SK-N-SH (cell line): ENCODE data around the gene CCDC107. TPM values are rescaled to one million over a fixed set of nuclear protein-coding genes. Genes with fewer than 3 reads are reported as not detected.

Source experiments
- CTCF ChIA-PET: fragments of 300-600, 350-600 bp; formaldehyde crosslinking; extraction: SDS; loops from one replicate; lab custom pipeline; 2021; lab: Yijun Ruan, JAX
- POLR2A ChIA-PET: fragments of 350-600 bp; sonication (Branson Sonifier 250); formaldehyde crosslinking; extraction: SDS; loops from one replicate; lab custom pipeline; 2020; ENCODE audit warnings: antibody characterized with exemption, inconsistent platforms; lab: Yijun Ruan, JAX
- DNase-seq: peaks from one replicate; pipeline ENCODE4 v3.0.0; 2012
- H2AFZ ChIP-seq: fragments of 200-600 bp; sonication (generic); 2 replicates; pipeline ENCODE4 v1.8.1; 2016; ENCODE audit warnings: antibody characterized with exemption, mild to moderate bottlenecking, low read depth
- H3F3A ChIP-seq: fragments of 200-600 bp; sonication (generic); replicated peaks from 2 replicates; pipeline ENCODE3; 2016; ENCODE audit warnings: antibody characterized with exemption, mild to moderate bottlenecking; ENCODE audit not compliant: insufficient read depth
- H3K27ac ChIP-seq, 2 experiments: fragments of 200-500 bp in 1 of 2; fragments of 200-600 bp in 1 of 2; sonication (Bioruptor generic) in 1 of 2; sonication (generic), shearing (Covaris generic) in 1 of 2; 2 replicates each; pipeline versions ENCODE4 v1.5.1 to v1.6.1; 2014 to 2016; ENCODE audit warnings: low read depth in 2 of 2, inconsistent platforms in 1 of 2, low read length in 1 of 2, mild to moderate bottlenecking in 1 of 2, mixed read lengths in 1 of 2
- H3K27me3 ChIP-seq: fragments of 200-600 bp; sonication (generic), shearing (Covaris generic); 2 replicates; pipeline ENCODE4 v1.6.1; 2016; ENCODE audit warnings: mixed run types; ENCODE audit not compliant: insufficient read depth
- H3K36me3 ChIP-seq, 2 experiments: fragments of 200-500 bp in 1 of 2; fragments of 200-600 bp in 1 of 2; sonication (Bioruptor generic) in 1 of 2; sonication (generic) in 1 of 2; replicated peaks in 1 of 2; 2 replicates each; pipeline versions ENCODE3 to v1.5.1; 2014 to 2016; ENCODE audit warnings: low read length in 1 of 2, mild to moderate bottlenecking in 1 of 2; ENCODE audit not compliant: insufficient read depth in 2 of 2, control insufficient read depth in 1 of 2
- H3K4me1 ChIP-seq, 2 experiments: fragments of 200-500 bp in 1 of 2; fragments of 200-600 bp in 1 of 2; sonication (Bioruptor generic) in 1 of 2; sonication (generic), shearing (Covaris generic) in 1 of 2; 2 replicates each; pipeline versions ENCODE4 v1.5.1 to v1.6.1; 2014 to 2016; ENCODE audit warnings: low read depth in 1 of 2, low read length in 1 of 2, mixed run types in 1 of 2; ENCODE audit not compliant: insufficient read depth in 2 of 2, control insufficient read depth in 1 of 2
- H3K4me2 ChIP-seq: fragments of 200-600 bp; sonication (generic), shearing (Covaris generic); 2 replicates; pipeline ENCODE4 v1.6.1; 2017; ENCODE audit warnings: mixed run types
- H3K4me3 ChIP-seq, 2 experiments: fragments of 200-500 bp in 1 of 2; fragments of 200-600 bp in 1 of 2; sonication (Bioruptor generic) in 1 of 2; sonication (generic), shearing (Covaris generic) in 1 of 2; 2 replicates each; pipeline versions ENCODE4 v1.5.1 to v1.8.1; 2014 to 2016; ENCODE audit warnings: low read depth in 2 of 2, inconsistent platforms in 1 of 2, low read length in 1 of 2, mild to moderate bottlenecking in 1 of 2, mixed read lengths in 1 of 2, moderate library complexity in 1 of 2
- H3K79me2 ChIP-seq: fragments of 200-600 bp; sonication (generic); 2 replicates; pipeline ENCODE4 v1.8.1; 2017; ENCODE audit warnings: mild to moderate bottlenecking; ENCODE audit not compliant: insufficient read depth
- H3K9ac ChIP-seq: fragments of 200-600 bp; sonication (generic); 2 replicates; pipeline ENCODE4 v1.6.1; 2017; ENCODE audit warnings: mixed run types
- H3K9me2 ChIP-seq: fragments of 200-600 bp; sonication (generic); 2 replicates; pipeline ENCODE4 v1.6.1; 2017; ENCODE audit warnings: mixed run types
- H3K9me3 ChIP-seq: fragments of 200-600 bp; sonication (generic); 2 replicates; pipeline ENCODE4 v1.6.1; 2017; ENCODE audit warnings: mixed run types, mild to moderate bottlenecking, moderate library complexity
- H4K20me1 ChIP-seq: fragments of 200-600 bp; sonication (generic); 2 replicates; pipeline ENCODE4 v1.6.1; 2017; ENCODE audit warnings: mild to moderate bottlenecking, mixed run types; ENCODE audit not compliant: insufficient read depth
- CTCF ChIP-seq: fragments of 200-600 bp; sonication (generic); IDR thresholded peaks from 2 replicates; pipeline ENCODE4 v1.6.1; 2017; ENCODE audit warnings: antibody characterized with exemption, mild to moderate bottlenecking, moderate library complexity
- EZH2phosphoT487 ChIP-seq: fragments of 200-600 bp; sonication (generic); IDR thresholded peaks from 2 replicates; pipeline ENCODE4 v1.6.1; 2017; ENCODE audit warnings: low read depth, mixed run types, mild to moderate bottlenecking, antibody characterized with exemption, moderate library complexity, borderline replicate concordance
- FOSL2 ChIP-seq: IDR thresholded peaks from 2 replicates; pipeline ENCODE4 v1.4.0; 2012; ENCODE audit warnings: low read depth, mild to moderate bottlenecking, moderate library complexity, borderline replicate concordance
- FOXM1 ChIP-seq: IDR thresholded peaks from 2 replicates; pipeline ENCODE4 v1.4.0; 2012; ENCODE audit warnings: low read depth, mild to moderate bottlenecking
- GATA2 ChIP-seq: sonication (generic); formaldehyde crosslinking; IDR thresholded peaks from 2 replicates; pipeline ENCODE4 v1.5.0; 2020; ENCODE audit warnings: mild to moderate bottlenecking, missing genetic modification reagents
- MAX ChIP-seq: IDR thresholded peaks from 2 replicates; pipeline ENCODE4 v1.4.0; 2012; ENCODE audit warnings: low read depth
- MEF2A ChIP-seq: IDR thresholded peaks from 2 replicates; pipeline ENCODE4 v1.4.0; 2012; ENCODE audit warnings: low read depth, borderline replicate concordance
- MXI1 ChIP-seq: IDR thresholded peaks from 2 replicates; pipeline ENCODE4 v1.6.1; 2012; ENCODE audit warnings: mild to moderate bottlenecking, low read depth, low read length, improper control_type of control experiment
- RCOR1 ChIP-seq: fragments of 150-350 bp; IDR thresholded peaks from 2 replicates; pipeline ENCODE4 v1.6.1; 2017; ENCODE audit warnings: antibody characterized with exemption, low read length
- TAF1 ChIP-seq: IDR thresholded peaks from 2 replicates; pipeline ENCODE4 v1.6.1; 2012; ENCODE audit warnings: low read depth, mild to moderate bottlenecking, low read length, moderate library complexity, borderline replicate concordance
- USF2 ChIP-seq: fragments of 150-350 bp; IDR thresholded peaks from 2 replicates; pipeline ENCODE4 v1.6.1; 2017; ENCODE audit warnings: antibody characterized with exemption, low read length, low read depth, borderline replicate concordance
- WGBS: methylation state at CpG from one replicate; pipeline ENCODE4 v1.1.6; 2017; ENCODE audit warnings: low lambda C conversion rate; 5-methylcytosine and 5-hydroxymethylcytosine counted together
- polyA plus RNA-seq, 3 experiments: library from polyadenylated mRNA; depleted of rRNA; stranded (reverse); fragments of >200 nt; gene quantifications; 2 replicates each; pipeline ENCODE4 v1.2.3, GENCODE V29; 2012
- TF ChIP-seq, protein P1 (sequence below): IDR thresholded peaks from 2 replicates; pipeline ENCODE4; 2012

Gene CCDC107
- polyA plus RNA-seq, 1 of the 3 experiments (the other 2 are of a cell fraction) = 22.0 TPM

GRCh38 chr9:35646533-35647265, 11.4 kb upstream of the CCDC107 start (continued):
- peak; percentile 74 for TF ChIP-seq CTCF
- TF ChIP-seq MXI1 = peak; percentile 59
- TF ChIP-seq RCOR1 = peak; percentile 39; the same call in 1 of the 2 replicates
- TF ChIP-seq TAF1 = peak; percentile 67
- TF ChIP-seq MAX = no peak

- Histone ChIP-seq H3K27ac (no peak overlapping the region), H3K9ac (no peak overlapping the region), H3K9me3 (no peaks in the 10 kb centered on the region), H3K9me2 (no peaks in the 10 kb centered on the region), H3K27me3 (no peaks in the 10 kb centered on the region), H2AFZ (peak overlapping the region; percentile 37; the same call in 1 of the 2 replicates), H3F3A (peaks cover 6% of the 10 kb centered on the region), H3K36me3 (no peaks in the 10 kb centered on the region), H4K20me1 (no peaks in the 10 kb centered on the region), H3K4me2 (no peak overlapping the region), H3K4me1 (peaks cover 6 to 7% of the 10 kb centered on the region in 2 experiments; a peak in 2 of 4 replicates), H3K4me3 (no peak overlapping the region), H3K79me2 (no peaks in the 10 kb centered on the region)
- CTCF ChIA-PET = interaction anchor here (3.8 to 5.7 kb wide), 3 partner anchors 8 to 46 kb away, joined by 25 to 86 read pairs (median 32); partner anchors contain the start of genes CCDC107 and RMRP
- DNase-seq = no peak
- POLR2A ChIA-PET = no interaction called here
- TF ChIP-seq, protein P1, sequence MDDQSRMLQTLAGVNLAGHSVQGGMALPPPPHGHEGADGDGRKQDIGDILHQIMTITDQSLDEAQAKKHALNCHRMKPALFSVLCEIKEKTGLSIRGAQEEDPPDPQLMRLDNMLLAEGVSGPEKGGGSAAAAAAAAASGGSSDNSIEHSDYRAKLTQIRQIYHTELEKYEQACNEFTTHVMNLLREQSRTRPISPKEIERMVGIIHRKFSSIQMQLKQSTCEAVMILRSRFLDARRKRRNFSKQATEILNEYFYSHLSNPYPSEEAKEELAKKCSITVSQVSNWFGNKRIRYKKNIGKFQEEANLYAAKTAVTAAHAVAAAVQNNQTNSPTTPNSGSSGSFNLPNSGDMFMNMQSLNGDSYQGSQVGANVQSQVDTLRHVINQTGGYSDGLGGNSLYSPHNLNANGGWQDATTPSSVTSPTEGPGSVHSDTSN = no peak
- TF ChIP-seq MEF2A (no peak), USF2 (no peak), MAX (no peak), FOSL2 (no peak), FOXM1 (no peak), RCOR1 (no peak), GATA2 (no peak), EZH2phosphoT487 (no peak)
- 87% methylated on average over 19 of the region's 26 CpGs for WGBS
These were observed 8.4 kb upstream of the CCDC107 start for GRCh38 chr9:35649431-35650340.
